GM18520 (cell line): ENCODE measurements around the gene CDH4.

Experiments
- ATAC-seq: cut with Tn5 transposase; IDR thresholded peaks from one replicate; pipeline ENCODE4 v1.9.1; 2021; ENCODE audit not compliant: unreplicated experiment

Gene CDH4

DNA sequence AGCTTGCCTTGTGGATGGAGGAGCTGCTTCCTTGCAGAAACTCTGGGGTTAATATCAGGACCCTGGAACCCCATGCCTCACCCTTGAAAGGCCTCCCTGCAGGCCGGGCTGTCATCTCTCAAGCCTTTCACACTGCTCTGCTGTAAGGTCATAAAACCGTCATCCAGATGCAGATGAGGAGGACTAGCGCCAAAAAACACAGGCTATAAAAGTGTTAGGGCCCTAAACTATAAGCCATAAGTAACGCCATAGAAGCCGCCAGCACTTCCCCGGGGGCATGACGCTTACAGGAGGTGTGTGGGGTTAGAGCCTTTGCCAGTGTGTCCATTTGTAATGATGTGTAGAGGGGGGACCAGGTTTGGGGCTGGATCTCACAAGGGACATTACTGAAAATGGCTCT, 47.6 kb downstream of the CDH4 start:
- no peak for ATAC-seq

- no peak for ATAC-seq
Observed at GRCh38 chr20:61300293-61300692, 48.2 kb downstream of the CDH4 start.

- ATAC-seq, result no peak
Observed at GRCh38 chr20:61300709-61301108, 48.6 kb downstream of the CDH4 start.

DNA sequence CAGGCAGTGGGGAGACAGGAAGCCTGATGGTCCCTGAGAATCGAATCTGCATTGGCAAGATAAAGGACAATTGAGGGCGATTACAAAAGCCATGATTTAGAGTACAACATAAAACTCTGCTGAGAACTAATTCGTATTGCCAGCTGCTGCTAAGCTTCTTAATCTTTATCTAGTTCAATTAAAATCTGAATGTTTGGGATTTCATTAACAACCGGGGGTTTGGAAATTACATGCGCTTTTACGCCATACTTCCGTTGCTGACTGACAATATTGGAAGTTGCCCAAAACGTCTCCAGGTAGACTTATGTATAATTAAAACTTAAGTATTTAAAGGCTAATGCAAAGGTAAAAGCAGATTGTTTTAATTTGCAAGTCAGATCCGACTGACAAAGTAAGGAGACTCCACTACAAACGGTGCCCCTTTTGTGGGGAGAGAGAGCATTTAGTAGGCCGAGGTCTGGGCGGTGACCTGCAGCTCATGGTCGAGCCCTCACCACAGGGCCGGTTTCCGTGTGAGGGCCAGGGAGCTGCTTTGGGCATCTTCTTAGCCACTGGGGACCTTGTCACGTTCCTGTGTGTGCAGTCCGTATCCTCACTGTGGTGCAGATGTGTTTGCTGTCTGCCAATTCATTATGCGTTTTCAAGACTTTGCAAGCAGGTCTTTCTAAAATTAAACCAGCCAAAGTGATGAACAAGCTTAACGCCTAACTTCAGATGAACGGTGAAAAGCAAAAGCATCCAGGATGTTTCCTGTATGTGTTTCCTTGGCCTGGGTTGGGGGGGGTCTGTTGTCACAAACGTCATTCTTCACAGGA, 49.9 kb downstream of the CDH4 start:
- no peak for ATAC-seq

DNA sequence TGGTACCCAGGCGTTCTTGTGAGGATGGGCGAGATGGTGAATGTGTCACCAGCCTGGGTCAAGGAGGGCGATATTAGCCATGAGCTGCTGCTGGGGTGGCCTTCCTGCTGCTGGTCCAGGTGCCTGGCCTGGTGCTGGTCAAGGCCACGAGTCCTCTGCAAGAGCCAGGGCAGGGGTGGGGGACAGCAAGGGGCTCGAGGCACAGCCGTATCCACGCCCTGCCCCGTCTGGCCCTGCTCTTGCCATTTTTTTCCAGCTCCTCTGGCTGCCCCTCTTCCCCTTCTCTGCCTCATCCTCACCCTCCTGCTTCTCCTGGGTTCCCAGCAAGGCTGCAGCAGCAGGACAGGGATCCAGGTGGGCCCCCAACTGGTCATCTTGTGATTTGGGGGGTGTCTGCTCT, 51.2 kb downstream of the CDH4 start:
- no peak for ATAC-seq

- ATAC-seq, result no peak
Observed at GRCh38 chr20:61303675-61304074, 51.6 kb downstream of the CDH4 start.

DNA sequence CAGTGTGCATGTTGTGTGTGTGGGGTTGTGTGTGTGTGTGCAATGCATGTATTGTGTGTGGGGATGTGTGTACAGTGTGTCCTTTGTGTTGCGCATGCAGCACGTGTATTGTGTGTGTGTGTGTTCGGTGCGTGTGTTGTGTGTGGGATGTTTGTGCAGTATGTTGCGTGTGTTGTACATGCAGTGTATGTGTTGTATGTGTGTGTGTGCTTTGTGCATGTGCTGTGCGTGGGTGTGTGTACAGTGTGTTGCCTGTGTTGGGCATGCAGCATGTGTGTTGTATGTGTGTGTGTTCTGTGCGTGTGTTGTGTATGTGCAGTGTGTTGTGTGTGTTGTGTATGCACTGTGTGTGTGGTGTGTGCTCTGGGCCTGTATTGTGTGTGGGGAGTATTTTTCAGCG, 52.7 kb downstream of the CDH4 start:
- no peak for ATAC-seq

- ATAC-seq, result no peak
Observed at GRCh38 chr20:61306937-61307475, 54.9 kb downstream of the CDH4 start.

- no peak for ATAC-seq
Observed at GRCh38 chr20:61307686-61308476, 55.8 kb downstream of the CDH4 start.

GRCh38 chr20:61308477-61308774, 56.4 kb downstream of the CDH4 start:
- ATAC-seq, result no peak

GRCh38 chr20:61310954-61311353, 58.9 kb downstream of the CDH4 start:
- no peak for ATAC-seq

- ATAC-seq, result no peak
Observed at GRCh38 chr20:61311656-61312387, 59.8 kb downstream of the CDH4 start.

GRCh38 chr20:61312925-61313324, 60.9 kb downstream of the CDH4 start:
- ATAC-seq, result no peak

- ATAC-seq, result no peak
Observed at GRCh38 chr20:61313396-61313795, 61.3 kb downstream of the CDH4 start.

GRCh38 chr20:61314326-61315010, 62.4 kb downstream of the CDH4 start:
- ATAC-seq, result no peak

- ATAC-seq, result no peak
Observed at GRCh38 chr20:61315319-61315718, 63.3 kb downstream of the CDH4 start.

GRCh38 chr20:61316346-61316745, 64.3 kb downstream of the CDH4 start:
- no peak for ATAC-seq

GRCh38 chr20:61317966-61318530, 66.0 kb downstream of the CDH4 start:
- no peak for ATAC-seq

DNA sequence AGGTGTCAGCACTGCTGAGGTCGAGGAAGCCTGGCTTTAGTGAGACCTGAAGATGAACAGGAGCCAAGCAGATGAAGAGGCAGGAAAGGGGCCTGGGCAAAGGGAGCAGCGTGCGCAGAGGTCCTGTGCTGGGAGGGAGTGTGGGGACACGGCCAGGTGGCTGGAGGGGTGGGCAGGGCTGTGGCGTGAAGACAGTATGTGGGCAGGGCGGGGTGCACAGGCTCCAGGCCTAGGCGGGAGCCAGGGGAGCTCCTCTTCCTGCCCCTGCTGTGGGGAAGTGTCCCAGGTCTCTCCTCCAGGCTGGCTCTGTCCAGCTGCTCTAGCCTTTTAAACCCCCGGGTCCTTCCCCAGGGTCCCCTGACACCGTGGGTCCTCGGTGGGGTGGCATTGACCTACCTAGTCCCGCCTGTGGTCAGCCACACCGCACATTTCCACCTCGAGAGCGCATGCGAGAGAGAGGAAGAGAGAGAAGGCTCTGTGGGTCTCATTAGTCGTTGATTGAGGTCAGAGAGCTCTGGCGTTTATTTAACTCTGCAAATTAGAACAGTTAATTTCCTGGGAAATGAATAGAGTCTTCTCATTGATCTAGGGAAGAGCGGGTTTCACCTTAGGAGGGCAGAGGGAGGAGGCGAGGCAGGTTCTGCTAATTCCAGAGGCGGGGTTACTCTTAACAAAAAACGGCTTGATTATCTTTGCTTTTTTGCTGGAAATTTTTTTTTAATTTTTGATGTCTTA, 68.8 kb downstream of the CDH4 start:
- no peak for ATAC-seq

- ATAC-seq, result no peak
Observed at GRCh38 chr20:61321481-61321880, 69.4 kb downstream of the CDH4 start.
